Endothelial cell of umbilical vein (primary cell): ENCODE results near the gene PPFIA2. TPM values are rescaled to one million over a fixed set of nuclear protein-coding genes. Genes with fewer than 3 reads are reported as not detected.

Experiments
- BruUV-seq: library from RNA; stranded (reverse); fragments of 400-500 nt; replicated peaks from 2 replicates; lab custom pipeline; 2021; lab: Mats Ljungman, UMichigan
- CTCF ChIA-PET: fragments of 300-600, 350-600 bp; sonication (Branson Sonifier 250); formaldehyde crosslinking; loops from one replicate; lab custom pipeline; 2021; ENCODE audit warnings: antibody characterized with exemption, inconsistent platforms; lab: Charles Lee
- POLR2A ChIA-PET: fragments of 300-600, 350-600 bp; sonication (Branson Sonifier 250); formaldehyde crosslinking; loops from one replicate; lab custom pipeline; 2021; ENCODE audit warnings: antibody characterized with exemption, inconsistent platforms; lab: Charles Lee
- DNase-seq: peaks from one replicate; pipeline ENCODE4 v3.0.0-alpha.2; 2011; ENCODE audit warnings: low read depth, low spot score
- FAIRE-seq: peaks from 2 replicates; lab custom pipeline; 2011; peaks lifted over from hg19 to GRCh38; lab: Jason Lieb, UNC
- H2AFZ ChIP-seq: 2 replicates; pipeline ENCODE4 v1.6.0; 2012; ENCODE audit warnings: low read depth, low read length, control low read depth, inconsistent platforms
- H3K27ac ChIP-seq: 2 replicates; pipeline ENCODE4 v1.5.1; 2011; ENCODE audit warnings: low read depth, mild to moderate bottlenecking, control low read depth, low read length, moderate library complexity; ENCODE audit not compliant: insufficient read depth
- H3K27me3 ChIP-seq, 2 experiments: 2 replicates each; pipeline versions ENCODE4 v1.6.0 to v1.6.1; 2011; ENCODE audit warnings: low read length in 2 of 2, mixed read lengths in 1 of 2; ENCODE audit not compliant: control insufficient read depth in 2 of 2, insufficient read depth in 2 of 2
- H3K36me3 ChIP-seq, 2 experiments: 2 replicates in 1 of 2; 3 replicates in 1 of 2; pipeline ENCODE4 v1.5.1; 2011; ENCODE audit warnings: low read length in 2 of 2, mild to moderate bottlenecking in 1 of 2, moderate library complexity in 1 of 2; ENCODE audit not compliant: control insufficient read depth in 2 of 2, insufficient read depth in 2 of 2; ENCODE audit errors: extremely low read depth in 1 of 2
- H3K4me1 ChIP-seq: 3 replicates; pipeline ENCODE4 v1.5.1; 2011; ENCODE audit warnings: mild to moderate bottlenecking, low read length; ENCODE audit not compliant: control insufficient read depth, insufficient read depth; ENCODE audit errors: extremely low read depth
- H3K4me2 ChIP-seq: 2 replicates; pipeline ENCODE4 v1.6.1; 2011; ENCODE audit warnings: low read length, control low read depth, mixed read lengths; ENCODE audit not compliant: insufficient read depth
- H3K4me3 ChIP-seq, 3 experiments: fragments of 200-600 bp in 1 of 3; sonication (generic), shearing (Covaris generic) in 1 of 3; replicated peaks in 1 of 3; 2 replicates each; pipeline ENCODE4 v1.5.1; 2011 to 2016; ENCODE audit warnings: control low read depth in 3 of 3, low read length in 3 of 3, mild to moderate bottlenecking in 2 of 3, inconsistent platforms in 1 of 3, low read depth in 1 of 3, moderate library complexity in 1 of 3; ENCODE audit not compliant: insufficient read depth in 1 of 3
- H3K79me2 ChIP-seq: 2 replicates; pipeline ENCODE4 v1.6.0; 2012; ENCODE audit warnings: low read length, inconsistent platforms; ENCODE audit not compliant: control insufficient read depth, insufficient read depth
- H3K9ac ChIP-seq: replicated peaks from 2 replicates; pipeline ENCODE3; 2011; ENCODE audit warnings: low read length, control low read depth; ENCODE audit not compliant: insufficient read depth; ENCODE audit errors: extremely low read depth
- H3K9me1 ChIP-seq: replicated peaks from 3 replicates; pipeline ENCODE4 v1.6.0; 2011; ENCODE audit warnings: mild to moderate bottlenecking, low read length; ENCODE audit not compliant: control insufficient read depth, insufficient read depth; ENCODE audit errors: extremely low read depth
- H3K9me3 ChIP-seq: replicated peaks from 2 replicates; pipeline ENCODE4 v1.5.1; 2012; ENCODE audit warnings: low read length, inconsistent platforms; ENCODE audit not compliant: control insufficient read depth, insufficient read depth
- H4K20me1 ChIP-seq: replicated peaks from 2 replicates; pipeline ENCODE3; 2011; ENCODE audit warnings: mild to moderate bottlenecking, low read length; ENCODE audit not compliant: control insufficient read depth, insufficient read depth; ENCODE audit errors: extremely low read depth
- EZH2 ChIP-seq: IDR thresholded peaks from 2 replicates; pipeline ENCODE4 v1.6.1; 2012; ENCODE audit warnings: borderline replicate concordance, low read depth, mild to moderate bottlenecking, moderate library complexity, low read length, inconsistent platforms; ENCODE audit not compliant: severe bottlenecking
- FOS ChIP-seq: IDR thresholded peaks from 2 replicates; pipeline ENCODE4 v1.6.1; 2011; ENCODE audit warnings: mild to moderate bottlenecking, low read length, moderate library complexity, borderline replicate concordance; ENCODE audit not compliant: insufficient read depth
- GATA2 ChIP-seq: IDR thresholded peaks from 2 replicates; pipeline ENCODE4 v1.7.0; 2011; ENCODE audit warnings: low read depth, mild to moderate bottlenecking, moderate library complexity, mixed read lengths, low read length; ENCODE audit not compliant: insufficient read length, insufficient read depth
- JUN ChIP-seq: IDR thresholded peaks from 2 replicates; pipeline ENCODE4 v1.6.1; 2011; ENCODE audit warnings: borderline replicate concordance, low read depth; ENCODE audit not compliant: insufficient read length, insufficient read depth
- MYC ChIP-seq: IDR thresholded peaks from one replicate; pipeline ENCODE4 v1.6.1; 2011; ENCODE audit warnings: mild to moderate bottlenecking, low read depth, low read length
- POLR2A ChIP-seq: IDR thresholded peaks from 2 replicates; pipeline ENCODE4 v1.6.1; 2012; ENCODE audit warnings: low read depth, mild to moderate bottlenecking, control low read depth, low read length
- POLR2AphosphoS5 ChIP-seq: IDR thresholded peaks from 2 replicates; pipeline ENCODE4 v1.6.1; 2012; ENCODE audit warnings: low read depth, mild to moderate bottlenecking, control low read depth, low read length, moderate library complexity; ENCODE audit not compliant: insufficient read depth
- dilution Hi-C: fragments of 300-500 bp; cut with MboI; formaldehyde crosslinking; loops from one replicate; pipeline ENCODE4 v1.15.0; 2019; ENCODE audit warnings: low sequenced_read_pairs; ENCODE audit not compliant: extremely low pct_ligation_motif_present
- intact Hi-C: fragments of 100-400 bp; cut with micrococcal nuclease; formaldehyde crosslinking; loops from one replicate; pipeline ENCODE4 v1.10.0; 2022
- polyA plus RNA-seq, 4 experiments: library from polyadenylated mRNA; depleted of rRNA in 3 of 4; stranded (reverse) in 3 of 4; unstranded in 1 of 4; fragments of >200 nt; gene quantifications; 2 replicates each; pipeline versions ENCODE4 v1.2.1 to v1.2.3, GENCODE V29; 2011 to 2012; ENCODE audit warnings: missing spikeins in 1 of 4
- total RNA-seq: library from RNA; stranded (reverse); gene quantifications from 2 replicates; pipeline ENCODE4 v1.2.3, GENCODE V29; 2021
- TF ChIP-seq, protein P1 (sequence below): IDR thresholded peaks from 2 replicates; pipeline ENCODE4 v1.6.1; 2011; ENCODE audit not compliant: insufficient read depth, insufficient read length
- TF ChIP-seq, protein P2 (sequence below), 2 donors: IDR thresholded peaks; 1 replicate in 1 of 2; 2 replicates in 1 of 2; pipeline ENCODE4 v1.5.1; 2011; ENCODE audit warnings: low read length in 2 of 2, mild to moderate bottlenecking in 2 of 2, moderate library complexity in 2 of 2, control low read depth in 1 of 2, inconsistent platforms in 1 of 2, low read depth in 1 of 2; ENCODE audit not compliant: insufficient read depth in 1 of 2; ENCODE audit errors: extremely low read depth in 1 of 2

Gene PPFIA2
- total and polyA plus RNA-seq, 2 donors (not counting 3 experiments of a cell fraction or from before 2014, with no cell fraction given), result not detected

DNA sequence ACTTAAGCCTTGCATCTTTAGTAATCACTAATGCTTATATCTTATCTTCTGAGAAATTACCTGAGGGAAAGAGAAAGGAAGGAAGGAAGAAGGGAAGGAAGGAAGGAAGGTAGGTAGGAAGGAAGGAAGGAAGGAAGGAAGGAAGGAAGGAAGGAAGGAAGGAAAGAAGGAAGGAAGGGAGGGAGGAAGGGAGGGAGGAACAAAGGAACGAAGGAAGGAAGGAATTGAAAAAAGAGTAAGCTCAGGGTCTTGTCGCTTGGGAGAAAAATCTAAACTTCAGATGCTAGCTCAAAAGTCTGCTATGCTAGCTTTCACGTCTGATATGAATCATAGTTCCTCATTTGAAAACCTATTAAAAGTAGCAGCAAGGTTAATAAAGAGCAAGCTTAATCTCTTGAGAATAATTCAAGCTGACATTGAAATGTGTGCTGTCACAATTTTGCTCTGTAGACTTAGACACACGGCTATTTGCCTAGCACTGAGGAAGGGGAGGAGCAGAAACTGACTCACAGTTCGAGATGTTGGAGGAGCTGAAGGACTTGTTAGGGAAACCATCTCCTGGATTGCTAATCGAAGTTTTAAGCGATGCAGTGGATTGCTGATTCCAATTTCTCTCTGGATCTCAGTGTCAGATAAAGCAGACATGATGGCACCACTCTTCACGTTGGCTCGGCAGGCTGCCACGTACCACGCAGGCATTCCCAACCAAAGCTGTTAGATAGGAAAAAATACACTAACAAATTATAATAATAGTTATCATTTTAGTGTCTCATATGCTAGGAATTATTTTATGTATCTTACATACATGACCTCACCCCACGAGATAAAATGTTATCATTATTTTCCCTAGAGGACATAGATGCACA, 464.6 kb downstream of the PPFIA2 start:
- Histone ChIP-seq H3K9me3 (no peaks in the 10 kb centered on the region), H3K79me2 (no peaks in the 10 kb centered on the region), H2AFZ (no peak overlapping the region), H3K9me1 (no peaks in the 10 kb centered on the region), H3K4me2 (no peak overlapping the region), H3K27me3 (no peaks in the 10 kb centered on the region), H3K9ac (no peak overlapping the region), H3K4me3 (no peak overlapping the region), H3K4me1 (no peaks in the 10 kb centered on the region), H3K27ac (no peak overlapping the region), H3K36me3 (no peaks in the 10 kb centered on the region), H4K20me1 (no peaks in the 10 kb centered on the region)
- TF ChIP-seq, protein P1, sequence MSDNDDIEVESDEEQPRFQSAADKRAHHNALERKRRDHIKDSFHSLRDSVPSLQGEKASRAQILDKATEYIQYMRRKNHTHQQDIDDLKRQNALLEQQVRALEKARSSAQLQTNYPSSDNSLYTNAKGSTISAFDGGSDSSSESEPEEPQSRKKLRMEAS, result no peak
- TF ChIP-seq GATA2, result no peak
- TF ChIP-seq, protein P2, sequence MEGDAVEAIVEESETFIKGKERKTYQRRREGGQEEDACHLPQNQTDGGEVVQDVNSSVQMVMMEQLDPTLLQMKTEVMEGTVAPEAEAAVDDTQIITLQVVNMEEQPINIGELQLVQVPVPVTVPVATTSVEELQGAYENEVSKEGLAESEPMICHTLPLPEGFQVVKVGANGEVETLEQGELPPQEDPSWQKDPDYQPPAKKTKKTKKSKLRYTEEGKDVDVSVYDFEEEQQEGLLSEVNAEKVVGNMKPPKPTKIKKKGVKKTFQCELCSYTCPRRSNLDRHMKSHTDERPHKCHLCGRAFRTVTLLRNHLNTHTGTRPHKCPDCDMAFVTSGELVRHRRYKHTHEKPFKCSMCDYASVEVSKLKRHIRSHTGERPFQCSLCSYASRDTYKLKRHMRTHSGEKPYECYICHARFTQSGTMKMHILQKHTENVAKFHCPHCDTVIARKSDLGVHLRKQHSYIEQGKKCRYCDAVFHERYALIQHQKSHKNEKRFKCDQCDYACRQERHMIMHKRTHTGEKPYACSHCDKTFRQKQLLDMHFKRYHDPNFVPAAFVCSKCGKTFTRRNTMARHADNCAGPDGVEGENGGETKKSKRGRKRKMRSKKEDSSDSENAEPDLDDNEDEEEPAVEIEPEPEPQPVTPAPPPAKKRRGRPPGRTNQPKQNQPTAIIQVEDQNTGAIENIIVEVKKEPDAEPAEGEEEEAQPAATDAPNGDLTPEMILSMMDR (IDR thresholded peaks at IDR 0.05; ENCODE audit: extremely low read depth in 1 of 2, insufficient read depth in 1 of 2, low read depth in 1 of 2, low read length in 2 of 2), result no peak
- TF ChIP-seq JUN, result no peak
- TF ChIP-seq FOS, result no peak
- no peak for TF ChIP-seq POLR2AphosphoS5
- no peak for TF ChIP-seq MYC
- no peak for TF ChIP-seq EZH2
- TF ChIP-seq POLR2A, result no peak
- DNase-seq (no peak), FAIRE-seq (no peak)
- dilution Hi-C loops, result no loop called here
- ChIA-PET CTCF (no interaction called here), POLR2A (no interaction called here)
- intact Hi-C loops, result no loop called here
- no TSS peak for BruUV-seq
